Measurements from ENCODE around the gene TSC22D2.

DNA sequence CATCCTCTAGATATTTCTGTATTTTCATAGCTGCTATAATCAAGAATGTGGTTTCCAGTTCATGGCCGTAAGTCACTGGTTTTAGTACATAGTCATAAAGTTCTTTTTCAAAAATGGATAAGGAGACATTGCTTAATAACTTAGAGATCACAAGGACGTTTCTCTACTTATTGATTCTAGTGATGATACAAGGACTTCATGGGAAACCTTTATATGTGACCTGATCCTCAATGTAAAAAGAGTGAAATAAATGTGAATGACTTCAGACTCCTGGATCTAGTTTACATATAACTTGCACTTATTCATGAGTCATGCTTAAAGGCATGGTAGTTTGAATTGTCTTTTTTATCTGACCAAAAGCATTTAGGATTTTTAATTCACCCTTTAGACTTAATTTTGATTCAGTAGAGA is 35.2 kb downstream of the TSC22D2 start:
- TF ChIP-seq, protein P1, sequence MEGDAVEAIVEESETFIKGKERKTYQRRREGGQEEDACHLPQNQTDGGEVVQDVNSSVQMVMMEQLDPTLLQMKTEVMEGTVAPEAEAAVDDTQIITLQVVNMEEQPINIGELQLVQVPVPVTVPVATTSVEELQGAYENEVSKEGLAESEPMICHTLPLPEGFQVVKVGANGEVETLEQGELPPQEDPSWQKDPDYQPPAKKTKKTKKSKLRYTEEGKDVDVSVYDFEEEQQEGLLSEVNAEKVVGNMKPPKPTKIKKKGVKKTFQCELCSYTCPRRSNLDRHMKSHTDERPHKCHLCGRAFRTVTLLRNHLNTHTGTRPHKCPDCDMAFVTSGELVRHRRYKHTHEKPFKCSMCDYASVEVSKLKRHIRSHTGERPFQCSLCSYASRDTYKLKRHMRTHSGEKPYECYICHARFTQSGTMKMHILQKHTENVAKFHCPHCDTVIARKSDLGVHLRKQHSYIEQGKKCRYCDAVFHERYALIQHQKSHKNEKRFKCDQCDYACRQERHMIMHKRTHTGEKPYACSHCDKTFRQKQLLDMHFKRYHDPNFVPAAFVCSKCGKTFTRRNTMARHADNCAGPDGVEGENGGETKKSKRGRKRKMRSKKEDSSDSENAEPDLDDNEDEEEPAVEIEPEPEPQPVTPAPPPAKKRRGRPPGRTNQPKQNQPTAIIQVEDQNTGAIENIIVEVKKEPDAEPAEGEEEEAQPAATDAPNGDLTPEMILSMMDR (conservative IDR thresholded peaks at IDR 0.05; ENCODE audit: low read length) = no peak
- no peak for TF ChIP-seq EZH2phosphoT487 (IDR thresholded peaks at IDR 0.05; ENCODE audit: borderline replicate concordance)
